OCI-M1 (cell line): ENCODE measurements around the gene CCNL1.
"Not testable (repeated sequence)": the region's sequence is repeated elsewhere in the genome, so short reads cannot be mapped to it uniquely, and the experiment has no call there.

Experiments used
- DNase-seq: peaks from one replicate; lab custom pipeline; 2025; lab: John Stamatoyannopoulos, UW

Gene CCNL1

GRCh38 chr3:157103280-157103679, 56.7 kb downstream of the CCNL1 start:
- no peak for DNase-seq

GRCh38 chr3:157102595-157102994, 57.4 kb downstream of the CCNL1 start:
- not testable (repeated sequence) for DNase-seq

DNA sequence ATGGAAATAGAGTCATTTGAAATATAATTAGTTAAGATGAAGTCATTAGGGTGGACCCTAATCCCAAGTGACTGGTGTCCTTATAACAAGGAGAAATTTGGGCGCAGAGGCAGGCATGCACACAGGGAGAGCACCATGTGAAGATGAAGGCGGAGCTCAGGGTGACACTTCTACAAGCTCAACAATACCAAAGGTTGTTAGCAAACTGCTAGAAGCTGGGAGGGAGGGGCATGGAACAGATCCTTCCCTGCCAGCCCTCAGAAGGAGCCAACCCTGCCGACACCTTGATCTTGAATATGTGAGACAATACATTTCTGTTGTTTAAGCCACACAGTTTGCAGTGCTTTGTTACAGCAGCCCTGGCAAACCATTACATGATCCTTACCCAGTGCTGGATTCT, 57.8 kb downstream of the CCNL1 start:
- DNase-seq: no peak

DNA sequence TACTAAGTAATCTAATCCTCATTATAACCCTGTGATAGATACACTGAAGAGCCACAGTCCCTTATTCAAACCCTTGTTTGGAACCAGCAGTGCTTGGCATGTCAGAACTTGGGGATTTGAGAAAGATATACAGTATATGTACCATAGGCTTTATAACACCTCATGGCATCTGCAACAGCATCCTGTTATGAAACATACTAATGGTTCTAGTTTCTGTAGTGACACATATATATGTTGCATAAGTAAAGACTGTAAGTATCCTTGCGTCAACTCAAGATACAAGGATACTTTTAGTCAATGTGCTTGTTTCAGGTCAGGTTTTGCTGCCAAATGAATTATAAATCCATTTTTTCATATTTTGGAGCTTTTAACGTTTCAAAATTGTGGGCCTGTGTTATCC, 58.5 kb downstream of the CCNL1 start:
- DNase-seq: no peak

GRCh38 chr3:157100608-157101396, 59.1 kb downstream of the CCNL1 start:
- no peak for DNase-seq

DNA sequence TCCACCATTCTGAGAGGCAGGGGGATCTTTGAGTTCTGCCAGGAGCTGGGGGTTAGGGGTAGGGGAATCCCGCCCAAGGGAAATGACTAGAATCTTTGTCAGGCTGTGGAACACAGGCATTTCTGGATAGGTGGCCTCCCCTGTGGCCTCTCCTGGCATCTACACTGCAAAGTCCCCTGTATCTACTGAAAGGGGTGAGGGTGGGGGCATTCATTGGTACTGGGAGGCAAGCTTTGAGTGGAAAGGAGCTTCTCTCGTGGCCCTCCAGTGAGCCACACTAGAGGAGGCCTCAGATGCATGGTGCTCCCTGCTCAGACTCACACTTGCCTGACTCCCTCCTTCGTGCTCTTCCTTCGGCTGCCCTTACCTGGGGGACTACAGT, 59.9 kb downstream of the CCNL1 start:
- no peak for DNase-seq

DNA sequence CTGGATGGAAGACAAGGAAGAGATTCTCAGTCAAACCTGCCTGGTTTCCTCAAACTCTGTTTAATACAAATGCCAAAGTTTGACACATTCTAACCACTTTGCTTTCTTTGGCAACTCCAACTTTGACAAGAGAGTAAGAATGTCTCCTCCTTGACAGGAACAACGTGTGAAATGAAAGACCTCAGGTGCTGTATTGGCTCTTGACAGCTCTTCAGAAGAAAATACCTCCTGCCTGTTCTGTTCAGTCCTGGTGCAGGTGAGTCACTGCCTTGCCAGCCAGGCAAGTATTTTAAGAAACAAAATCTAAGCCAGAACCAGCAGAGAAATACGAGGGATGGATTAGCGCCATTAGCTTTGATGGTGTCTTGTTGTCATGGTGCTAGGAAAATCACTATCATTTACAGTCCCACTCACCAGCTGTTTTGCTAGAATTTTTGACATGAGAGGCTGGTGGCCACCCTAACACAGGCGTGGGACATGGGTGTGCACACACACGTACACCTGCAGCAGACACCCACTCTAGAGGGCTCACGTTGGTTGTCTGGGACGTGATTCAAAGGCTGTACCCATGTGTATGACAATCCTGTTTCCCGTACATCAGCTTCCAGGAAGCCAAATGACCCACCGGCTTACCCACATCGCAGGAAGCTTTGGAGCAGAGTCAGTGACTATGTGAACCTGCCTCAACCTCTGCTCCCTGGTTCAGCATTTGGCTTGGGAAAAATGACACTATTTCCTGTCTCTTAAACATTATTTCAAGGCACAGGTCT, 60.4 kb downstream of the CCNL1 start:
- DNase-seq: no peak

GRCh38 chr3:157098823-157099185, 61.1 kb downstream of the CCNL1 start:
- no peak for DNase-seq

- DNase-seq: no peak
Observed at GRCh38 chr3:157098121-157098822, 61.7 kb downstream of the CCNL1 start.
